ENCODE measurements around the gene GNPDA1. TPM values are rescaled to one million over a fixed set of nuclear protein-coding genes. Genes with fewer than 3 reads are reported as not detected.

The GNPDA1 gene
- 10 to 100 TPM; 34.1 to 46.1 (median 36.3) TPM for total RNA-seq

DNA sequence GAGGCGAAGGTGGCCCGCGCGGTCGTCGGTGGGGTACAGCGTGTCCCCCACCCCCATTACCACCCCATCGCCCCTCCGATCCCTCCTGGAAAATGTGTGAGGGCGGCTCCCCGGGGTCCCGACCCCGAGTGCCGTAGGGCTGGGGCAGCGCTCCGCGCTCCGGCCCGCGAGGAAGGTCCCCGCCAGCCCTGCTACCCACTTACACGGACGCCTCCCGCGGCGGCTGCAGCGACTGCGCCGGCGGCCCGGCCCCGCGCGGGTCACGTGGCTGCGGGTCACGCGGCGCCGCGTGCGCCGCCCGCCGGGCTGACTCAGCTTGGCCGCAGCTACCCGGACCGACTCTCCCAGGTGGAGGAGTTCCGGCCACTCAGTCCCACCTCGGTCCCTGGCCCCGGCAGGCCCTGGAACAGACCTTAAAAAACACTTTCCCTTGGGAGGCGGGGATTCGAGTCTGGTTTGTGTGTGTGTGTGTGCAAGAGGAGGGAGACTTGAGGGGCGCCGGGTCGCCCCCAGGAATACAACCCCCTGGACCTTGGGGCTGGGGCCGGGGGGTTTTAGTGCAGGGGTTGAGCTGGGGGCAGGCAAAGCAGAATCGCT lies at the start of gene GNPDA1:
Gene GNPDA1 (minus strand): TSS at position 236 of the 597 bp plus-strand sequence. CDS start 992 bp downstream, outside the sequence.
- ATAC-seq = peak; percentile 95
- no peaks in the 10 kb centered on the region for H3K27me3 ChIP-seq

GRCh38 chr5:142059304-142059940 lies 46.6 kb upstream of the GNPDA1 start:
- H3K36me3 ChIP-seq = no peaks in the 10 kb centered on the region
- peaks cover 0 to 15% (median 7%) of the 10 kb centered on the region in 3 donors for H3K4me1 ChIP-seq
- ATAC-seq = peak; percentile 35
- H3K27ac ChIP-seq = no peak overlapping the region
- no peak overlapping the region for H3K4me3 ChIP-seq
- no peaks in the 10 kb centered on the region for H3K9me3 ChIP-seq
- TF ChIP-seq POLR2AphosphoS5 (IDR thresholded peaks at IDR 0.05) (no peak), EP300 (IDR thresholded peaks at IDR 0.05) (no peak), POLR2A (IDR thresholded peaks at IDR 0.05) (no peak)
- TF ChIP-seq, protein P1, sequence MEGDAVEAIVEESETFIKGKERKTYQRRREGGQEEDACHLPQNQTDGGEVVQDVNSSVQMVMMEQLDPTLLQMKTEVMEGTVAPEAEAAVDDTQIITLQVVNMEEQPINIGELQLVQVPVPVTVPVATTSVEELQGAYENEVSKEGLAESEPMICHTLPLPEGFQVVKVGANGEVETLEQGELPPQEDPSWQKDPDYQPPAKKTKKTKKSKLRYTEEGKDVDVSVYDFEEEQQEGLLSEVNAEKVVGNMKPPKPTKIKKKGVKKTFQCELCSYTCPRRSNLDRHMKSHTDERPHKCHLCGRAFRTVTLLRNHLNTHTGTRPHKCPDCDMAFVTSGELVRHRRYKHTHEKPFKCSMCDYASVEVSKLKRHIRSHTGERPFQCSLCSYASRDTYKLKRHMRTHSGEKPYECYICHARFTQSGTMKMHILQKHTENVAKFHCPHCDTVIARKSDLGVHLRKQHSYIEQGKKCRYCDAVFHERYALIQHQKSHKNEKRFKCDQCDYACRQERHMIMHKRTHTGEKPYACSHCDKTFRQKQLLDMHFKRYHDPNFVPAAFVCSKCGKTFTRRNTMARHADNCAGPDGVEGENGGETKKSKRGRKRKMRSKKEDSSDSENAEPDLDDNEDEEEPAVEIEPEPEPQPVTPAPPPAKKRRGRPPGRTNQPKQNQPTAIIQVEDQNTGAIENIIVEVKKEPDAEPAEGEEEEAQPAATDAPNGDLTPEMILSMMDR (IDR thresholded peaks at IDR 0.05) = peak in 1 of 4 experiments; percentile 23
- H3K27me3 ChIP-seq = no peaks in the 10 kb centered on the region
- WGBS, 2 donors (ENCODE audit: low coverage in 1 of 2) = 63 to 86% methylated on average over 1 of the region's 1 CpG

More for the DNA sequence above, at the start of gene GNPDA1:
- TF ChIP-seq POLR2A (IDR thresholded peaks at IDR 0.05) = peak; percentile 43 to 72
- TF ChIP-seq, protein P1 (IDR thresholded peaks at IDR 0.05) = peak in 3 of 4 experiments; percentile 15 to 70 (median 58)
- no peak for TF ChIP-seq EP300 (IDR thresholded peaks at IDR 0.05)
- TF ChIP-seq POLR2AphosphoS5 (IDR thresholded peaks at IDR 0.05) = peak; percentile 66
- Histone ChIP-seq H3K4me3 (peak within 1 kb of the TSS; percentile 49 to 63), H3K4me1 (peaks cover 0 to 40% (median 0%) of the 10 kb centered on the region in 3 donors), H3K27ac (peak within 1 kb of the TSS; percentile 74 to 90 (median 88)), H3K36me3 (peaks cover 0 to 32% of the 10 kb centered on the region in 2 donors), H3K9me3 (no peaks in the 10 kb centered on the region)
- WGBS, 2 donors (ENCODE audit: low coverage in 1 of 2) = 0 to 7% methylated on average over 1 to 3 of the region's 58 CpGs

DNA sequence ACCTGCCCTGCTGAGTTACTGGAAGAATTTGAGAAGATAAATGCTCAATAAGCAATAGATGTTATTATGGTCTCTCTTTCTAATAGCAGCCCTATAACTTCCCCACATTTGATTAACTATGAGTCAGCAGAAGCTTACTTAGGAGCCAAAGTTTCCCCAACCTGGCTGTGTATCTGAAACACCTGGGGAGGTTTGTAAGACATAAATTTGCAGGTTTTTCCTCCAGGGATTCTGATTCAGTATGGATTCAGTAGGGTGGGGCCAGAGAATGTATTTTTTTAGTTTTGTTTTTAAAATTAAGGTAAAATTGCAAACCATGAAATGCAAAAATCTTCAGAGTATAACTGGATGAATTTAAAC lies 44.9 kb upstream of the GNPDA1 start:
- Histone ChIP-seq H3K9me3 (no peaks in the 10 kb centered on the region), H3K4me1 (peaks cover 0 to 8% (median 0%) of the 10 kb centered on the region in 3 donors), H3K27me3 (no peaks in the 10 kb centered on the region), H3K27ac (no peak overlapping the region), H3K4me3 (no peak overlapping the region), H3K36me3 (no peaks in the 10 kb centered on the region)
- ATAC-seq = no peak
- TF ChIP-seq, protein P1 (IDR thresholded peaks at IDR 0.05) = no peak
- no peak for TF ChIP-seq POLR2AphosphoS5 (IDR thresholded peaks at IDR 0.05)
- TF ChIP-seq POLR2A (IDR thresholded peaks at IDR 0.05) = no peak
- no peak for TF ChIP-seq EP300 (IDR thresholded peaks at IDR 0.05)

- no peaks in the 10 kb centered on the region for H3K9me3 ChIP-seq
- no peak overlapping the region for H3K27ac ChIP-seq
- H3K27me3 ChIP-seq = no peaks in the 10 kb centered on the region
- H3K4me3 ChIP-seq = no peak overlapping the region
- TF ChIP-seq, protein P1 (IDR thresholded peaks at IDR 0.05) = no peak
- TF ChIP-seq POLR2AphosphoS5 (IDR thresholded peaks at IDR 0.05) = no peak
- no peak for TF ChIP-seq EP300 (IDR thresholded peaks at IDR 0.05)
- TF ChIP-seq POLR2A (IDR thresholded peaks at IDR 0.05) = no peak
- no peak for ATAC-seq
- 63 to 78% methylated on average over 3 to 5 of the region's 5 CpGs for WGBS, 2 donors (ENCODE audit: low coverage in 1 of 2)
- H3K4me1 ChIP-seq = peaks cover 0 to 8% (median 0%) of the 10 kb centered on the region in 3 donors
- no peaks in the 10 kb centered on the region for H3K36me3 ChIP-seq
Observed at GRCh38 chr5:142056816-142057696, 44.2 kb upstream of the GNPDA1 start.
